AG09309 (cell line): ENCODE measurements around the gene SDR42E1.

Experiments used
- DNase-seq: peaks from one replicate; pipeline ENCODE4 v3.0.0-alpha.2; 2010; ENCODE audit warnings: low read depth
- H3K4me3 ChIP-seq: 2 replicates; pipeline ENCODE4 v1.5.1; 2011; ENCODE audit warnings: mild to moderate bottlenecking, low read depth, low read length, moderate library complexity; ENCODE audit not compliant: control insufficient read depth
- TF ChIP-seq, protein P1 (sequence below): IDR thresholded peaks from 2 replicates; pipeline ENCODE4 v1.5.1; 2011; ENCODE audit warnings: mild to moderate bottlenecking, low read depth, low read length, inconsistent platforms; ENCODE audit not compliant: insufficient read depth, control insufficient read depth; ENCODE audit errors: missing control alignments

The SDR42E1 gene, protein sequence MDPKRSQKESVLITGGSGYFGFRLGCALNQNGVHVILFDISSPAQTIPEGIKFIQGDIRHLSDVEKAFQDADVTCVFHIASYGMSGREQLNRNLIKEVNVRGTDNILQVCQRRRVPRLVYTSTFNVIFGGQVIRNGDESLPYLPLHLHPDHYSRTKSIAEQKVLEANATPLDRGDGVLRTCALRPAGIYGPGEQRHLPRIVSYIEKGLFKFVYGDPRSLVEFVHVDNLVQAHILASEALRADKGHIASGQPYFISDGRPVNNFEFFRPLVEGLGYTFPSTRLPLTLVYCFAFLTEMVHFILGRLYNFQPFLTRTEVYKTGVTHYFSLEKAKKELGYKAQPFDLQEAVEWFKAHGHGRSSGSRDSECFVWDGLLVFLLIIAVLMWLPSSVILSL

DNA sequence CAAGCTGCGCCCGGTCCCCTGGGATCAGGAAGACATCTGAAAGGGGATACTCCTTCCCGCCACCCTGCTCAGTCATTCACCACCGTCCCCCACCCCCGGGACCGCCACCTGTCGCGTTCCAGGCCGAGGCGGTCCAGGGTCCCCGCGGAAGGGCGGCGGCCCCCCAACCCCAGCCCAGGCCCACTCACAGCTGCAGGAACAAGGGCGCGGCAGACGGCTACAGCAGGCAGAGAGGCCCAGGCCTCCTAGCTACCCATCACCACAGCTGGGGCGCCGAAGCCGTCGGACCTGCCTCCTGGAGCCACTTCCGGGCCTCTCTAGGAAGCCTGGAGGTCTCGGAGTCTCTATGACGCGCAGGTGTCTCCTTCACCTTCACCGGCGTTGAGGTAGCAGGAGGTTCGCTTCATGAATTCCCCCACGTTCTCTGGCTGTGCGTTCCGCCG is at the start of gene SDR42E1:
Gene SDR42E1 (minus strand): TSS at position 272 of the 443 bp plus-strand sequence. CDS start 10,612 bp downstream, outside the sequence.
- DNase-seq = no peak
- peak within 1 kb of the TSS; percentile 37 for H3K4me3 ChIP-seq
- TF ChIP-seq, protein P1, sequence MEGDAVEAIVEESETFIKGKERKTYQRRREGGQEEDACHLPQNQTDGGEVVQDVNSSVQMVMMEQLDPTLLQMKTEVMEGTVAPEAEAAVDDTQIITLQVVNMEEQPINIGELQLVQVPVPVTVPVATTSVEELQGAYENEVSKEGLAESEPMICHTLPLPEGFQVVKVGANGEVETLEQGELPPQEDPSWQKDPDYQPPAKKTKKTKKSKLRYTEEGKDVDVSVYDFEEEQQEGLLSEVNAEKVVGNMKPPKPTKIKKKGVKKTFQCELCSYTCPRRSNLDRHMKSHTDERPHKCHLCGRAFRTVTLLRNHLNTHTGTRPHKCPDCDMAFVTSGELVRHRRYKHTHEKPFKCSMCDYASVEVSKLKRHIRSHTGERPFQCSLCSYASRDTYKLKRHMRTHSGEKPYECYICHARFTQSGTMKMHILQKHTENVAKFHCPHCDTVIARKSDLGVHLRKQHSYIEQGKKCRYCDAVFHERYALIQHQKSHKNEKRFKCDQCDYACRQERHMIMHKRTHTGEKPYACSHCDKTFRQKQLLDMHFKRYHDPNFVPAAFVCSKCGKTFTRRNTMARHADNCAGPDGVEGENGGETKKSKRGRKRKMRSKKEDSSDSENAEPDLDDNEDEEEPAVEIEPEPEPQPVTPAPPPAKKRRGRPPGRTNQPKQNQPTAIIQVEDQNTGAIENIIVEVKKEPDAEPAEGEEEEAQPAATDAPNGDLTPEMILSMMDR = no peak

DNA sequence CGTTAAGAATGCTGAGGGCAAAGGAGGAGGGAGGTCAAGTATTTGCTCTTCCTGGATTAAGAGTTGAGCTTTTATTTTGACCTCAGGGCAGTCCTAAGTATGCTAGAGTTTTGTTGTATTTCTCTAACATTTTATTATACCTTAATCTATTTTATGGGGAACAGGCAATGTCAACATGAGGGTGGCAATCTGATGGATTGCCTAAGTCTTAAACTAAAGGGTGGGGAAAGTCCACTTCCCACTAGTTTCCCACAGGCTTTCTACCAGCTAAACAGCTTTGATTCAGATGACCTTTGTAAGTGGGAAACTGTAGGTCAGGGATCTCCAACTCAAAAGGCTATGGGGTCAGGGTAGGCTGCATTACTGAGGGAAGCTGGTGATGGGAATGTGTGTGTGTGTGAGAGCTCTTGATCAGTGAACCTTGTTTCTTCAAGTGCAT is 48.7 kb upstream of the SDR42E1 start:
- peak; percentile 28 for DNase-seq
- H3K4me3 ChIP-seq = no peak overlapping the region
- TF ChIP-seq, protein P1 = no peak

DNA sequence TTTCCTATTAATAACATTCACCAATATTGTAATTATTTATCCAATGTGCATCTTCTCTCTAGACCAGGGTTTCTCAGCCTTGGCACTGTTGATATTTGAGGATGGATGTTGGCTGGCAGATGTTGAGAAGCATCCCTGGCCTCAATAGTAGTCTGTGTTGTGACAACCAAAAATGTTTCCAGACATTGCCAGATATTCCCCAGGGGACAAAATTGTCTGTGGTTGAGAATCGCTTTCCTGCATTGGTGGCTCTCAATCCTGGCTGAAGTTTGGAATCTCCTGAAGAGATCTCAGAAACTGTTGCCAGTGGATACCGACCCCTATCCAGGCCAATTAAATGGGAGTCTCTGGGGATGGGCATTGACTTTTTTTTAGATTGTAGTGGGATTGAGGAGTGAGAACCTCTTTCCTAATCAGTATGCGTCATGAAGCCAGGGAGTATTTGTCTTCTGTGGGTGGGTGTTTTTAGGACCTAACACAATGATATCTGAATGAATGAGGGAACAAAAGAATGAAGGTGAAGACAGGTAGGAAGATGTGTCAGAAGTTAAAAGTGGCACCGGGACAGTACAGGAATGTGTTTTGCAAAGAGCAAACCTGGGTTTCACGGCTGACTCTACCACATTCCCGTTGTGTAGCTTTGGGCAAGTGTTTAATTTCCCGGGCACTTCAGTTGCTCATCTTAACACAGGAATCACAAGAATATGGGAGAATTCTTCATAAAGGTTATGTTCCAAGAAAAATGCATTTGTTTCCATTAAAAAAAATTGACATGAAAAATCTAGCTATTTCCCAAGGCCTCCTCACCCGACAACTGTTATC is 48.1 kb upstream of the SDR42E1 start:
- TF ChIP-seq, protein P1 = no peak
- no peak for DNase-seq
- no peak overlapping the region for H3K4me3 ChIP-seq

DNA sequence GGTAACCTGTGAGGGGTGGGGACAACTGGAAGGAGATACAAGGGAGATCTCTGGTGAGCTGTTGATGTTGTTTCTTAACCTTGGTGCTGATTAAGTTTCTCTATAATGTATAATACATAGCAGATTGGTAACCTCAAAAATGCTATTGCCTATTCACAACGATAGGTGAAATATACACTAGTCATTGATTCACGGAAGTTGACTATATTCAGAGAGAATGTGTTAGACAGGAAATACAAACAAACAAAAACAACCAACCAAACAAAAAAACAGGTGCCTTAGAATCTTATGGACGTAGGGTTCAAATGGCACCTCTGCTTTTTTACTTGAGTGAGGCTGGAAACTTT is 45.3 kb upstream of the SDR42E1 start:
- DNase-seq = no peak
- no peak overlapping the region for H3K4me3 ChIP-seq
- TF ChIP-seq, protein P1 = no peak

DNA sequence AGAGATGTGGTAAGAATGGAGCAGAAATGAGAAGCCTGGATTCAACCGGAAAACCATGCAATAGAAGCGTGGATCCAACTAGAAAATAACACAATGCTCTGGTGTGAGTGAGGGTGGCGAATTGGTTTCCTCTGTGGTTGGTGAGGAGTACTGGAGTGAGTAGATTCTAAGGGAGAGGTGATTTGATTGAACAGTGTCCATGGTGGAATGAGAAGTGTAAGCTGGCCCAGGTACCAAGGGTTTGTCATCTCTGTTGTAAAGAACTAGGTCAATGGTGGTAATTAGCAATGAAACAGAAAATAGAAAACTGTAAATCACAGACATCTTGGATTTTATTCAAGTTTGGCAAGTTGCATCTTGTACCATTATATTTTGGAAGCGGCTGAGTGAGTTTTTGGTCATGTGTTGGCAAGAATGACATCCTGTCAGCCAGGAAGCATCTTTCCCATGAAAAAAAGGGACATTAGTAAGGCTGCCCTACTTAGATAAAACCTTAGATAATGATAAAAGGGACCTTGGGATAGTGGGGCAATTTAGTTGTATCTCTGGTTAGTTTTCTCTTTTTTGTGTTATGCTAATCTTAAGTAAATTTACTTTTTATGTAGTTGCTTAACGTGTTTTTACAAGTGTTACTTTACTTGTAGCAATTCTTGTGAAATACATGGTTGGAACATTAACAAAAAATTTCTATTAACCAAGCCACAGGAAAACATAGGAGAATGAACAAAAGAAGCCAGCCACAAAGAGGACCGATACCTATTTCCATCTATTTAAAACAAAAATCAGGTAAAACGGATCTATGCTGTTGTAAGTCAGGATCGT is 44.7 kb upstream of the SDR42E1 start:
- no peak for DNase-seq
- TF ChIP-seq, protein P1 = no peak

DNA sequence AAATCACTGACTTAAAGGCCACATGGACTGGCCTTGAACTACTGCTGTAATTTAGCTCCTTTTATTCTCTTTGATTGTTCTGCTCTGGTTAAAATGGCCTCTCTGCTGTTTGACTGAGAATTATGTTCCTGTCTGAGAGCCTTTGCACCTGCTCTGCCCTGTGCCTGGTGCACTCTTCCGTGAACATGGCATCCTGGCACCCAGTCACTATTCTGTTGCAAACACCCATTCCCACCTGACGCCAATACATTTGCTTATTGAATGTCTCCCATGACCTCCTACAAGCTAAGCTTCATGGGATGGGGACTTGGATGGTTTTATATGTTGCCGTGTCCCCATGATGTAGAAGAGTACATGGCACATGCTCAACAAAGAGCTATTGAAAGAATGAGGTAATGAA is 43.8 kb upstream of the SDR42E1 start:
- TF ChIP-seq, protein P1 = no peak
- no peak overlapping the region for H3K4me3 ChIP-seq
- DNase-seq = no peak

More for the DNA sequence above, 44.7 kb upstream of the SDR42E1 start:
- H3K4me3 ChIP-seq = no peak overlapping the region
